Stimulated activated CD8-positive, alpha-beta memory T cell treated with anti-CD3 and anti-CD28 coated beads, Interleukin-7, amount 100 ng/mL, for 48 hours (primary cell): ENCODE results near the gene DENND6A.
"Not testable (repeated sequence)": the region's sequence is repeated elsewhere in the genome, so short reads cannot be mapped to it uniquely, and the experiment has no call there.

Source experiments
- DNase-seq, 2 donors: peaks; one replicate each; pipeline ENCODE4 v3.0.0-alpha.2; 2020; ENCODE audit warnings: low read depth in 1 of 2; ENCODE audit errors: extremely low read depth in 1 of 2

DENND6A gene

GRCh38 chr3:57692396-57693147, at the start of gene DENND6A:
Gene DENND6A, minus strand, starts transcription at chr3:57693077. Its CDS starts 59 bp downstream, at chr3:57693018.
- peak; percentile 94 for DNase-seq

GRCh38 chr3:57740027-57740426, 47.1 kb upstream of the DENND6A start:
- DNase-seq = no peak

- no peak for DNase-seq
These were observed 45.5 kb upstream of the DENND6A start for GRCh38 chr3:57738391-57738790.

- DNase-seq = no peak
These were observed 45.0 kb upstream of the DENND6A start for GRCh38 chr3:57737840-57738239.

GRCh38 chr3:57735405-57735804, 42.5 kb upstream of the DENND6A start:
- no peak for DNase-seq

GRCh38 chr3:57733790-57734189, 40.9 kb upstream of the DENND6A start:
- DNase-seq = no peak

- DNase-seq = no peak
These were observed 38.4 kb upstream of the DENND6A start for GRCh38 chr3:57731311-57731710.

- no peak for DNase-seq
These were observed 37.8 kb upstream of the DENND6A start for GRCh38 chr3:57730682-57731081.

- no peak for DNase-seq
These were observed 36.6 kb upstream of the DENND6A start for GRCh38 chr3:57729334-57730045.

GRCh38 chr3:57727106-57727505, 34.2 kb upstream of the DENND6A start:
- no peak for DNase-seq

- DNase-seq = no peak
These were observed 33.5 kb upstream of the DENND6A start for GRCh38 chr3:57726397-57726796.

- DNase-seq = no peak
These were observed 25.2 kb upstream of the DENND6A start for GRCh38 chr3:57718118-57718517.

- no peak for DNase-seq
These were observed 24.5 kb upstream of the DENND6A start for GRCh38 chr3:57717205-57717868.

GRCh38 chr3:57715686-57716085, 22.8 kb upstream of the DENND6A start:
- no peak for DNase-seq

GRCh38 chr3:57709559-57709958, 16.7 kb upstream of the DENND6A start:
- DNase-seq = no peak

GRCh38 chr3:57709031-57709430, 16.2 kb upstream of the DENND6A start:
- DNase-seq = no peak

- DNase-seq = no peak
These were observed 13.6 kb upstream of the DENND6A start for GRCh38 chr3:57706462-57706861.

GRCh38 chr3:57705351-57705750, 12.5 kb upstream of the DENND6A start:
- not testable (repeated sequence) for DNase-seq

GRCh38 chr3:57701781-57702180, 8.9 kb upstream of the DENND6A start:
- no peak for DNase-seq

- DNase-seq = no peak
These were observed 7.9 kb upstream of the DENND6A start for GRCh38 chr3:57700737-57701136.

GRCh38 chr3:57699591-57699990, 6.7 kb upstream of the DENND6A start:
- DNase-seq = no peak

GRCh38 chr3:57696801-57697321, 4.0 kb upstream of the DENND6A start:
- DNase-seq = no peak
